ENCODE measurements around the gene DIPK1A.

- TF ChIP-seq, protein P1, sequence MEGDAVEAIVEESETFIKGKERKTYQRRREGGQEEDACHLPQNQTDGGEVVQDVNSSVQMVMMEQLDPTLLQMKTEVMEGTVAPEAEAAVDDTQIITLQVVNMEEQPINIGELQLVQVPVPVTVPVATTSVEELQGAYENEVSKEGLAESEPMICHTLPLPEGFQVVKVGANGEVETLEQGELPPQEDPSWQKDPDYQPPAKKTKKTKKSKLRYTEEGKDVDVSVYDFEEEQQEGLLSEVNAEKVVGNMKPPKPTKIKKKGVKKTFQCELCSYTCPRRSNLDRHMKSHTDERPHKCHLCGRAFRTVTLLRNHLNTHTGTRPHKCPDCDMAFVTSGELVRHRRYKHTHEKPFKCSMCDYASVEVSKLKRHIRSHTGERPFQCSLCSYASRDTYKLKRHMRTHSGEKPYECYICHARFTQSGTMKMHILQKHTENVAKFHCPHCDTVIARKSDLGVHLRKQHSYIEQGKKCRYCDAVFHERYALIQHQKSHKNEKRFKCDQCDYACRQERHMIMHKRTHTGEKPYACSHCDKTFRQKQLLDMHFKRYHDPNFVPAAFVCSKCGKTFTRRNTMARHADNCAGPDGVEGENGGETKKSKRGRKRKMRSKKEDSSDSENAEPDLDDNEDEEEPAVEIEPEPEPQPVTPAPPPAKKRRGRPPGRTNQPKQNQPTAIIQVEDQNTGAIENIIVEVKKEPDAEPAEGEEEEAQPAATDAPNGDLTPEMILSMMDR (IDR thresholded peaks at IDR 0.05): no peak
- TF ChIP-seq POLR2A (IDR thresholded peaks at IDR 0.05): no peak
- no peak for TF ChIP-seq EP300 (IDR thresholded peaks at IDR 0.05)
Measured at GRCh38 chr1:92934395-92935378, 26.6 kb downstream of the DIPK1A start.
